Liver (tissue), 9 donors: Measurements from ENCODE around the gene VPS52. TPM values are rescaled to one million over a fixed set of nuclear protein-coding genes. Genes with fewer than 3 reads are reported as not detected.

ENCODE experiments used
- DNase-seq: peaks from one replicate; pipeline ENCODE4 v3.0.0-alpha.2; 2017; ENCODE audit warnings: low spot score
- H3K27ac ChIP-seq, 2 donors: one replicate each; pipeline ENCODE4 v1.7.0; 2013; ENCODE audit warnings: inconsistent platforms in 2 of 2, low read length in 2 of 2, control low read depth in 1 of 2, low read depth in 1 of 2, mild to moderate bottlenecking in 1 of 2
- H3K27me3 ChIP-seq, 4 donors: one replicate each; pipeline versions ENCODE4 v1.6.1 to v1.7.0; 2013; ENCODE audit warnings: low read length in 3 of 4, inconsistent platforms in 1 of 4, mild to moderate bottlenecking in 1 of 4, moderate library complexity in 1 of 4; ENCODE audit not compliant: control insufficient read depth in 4 of 4, insufficient read depth in 4 of 4
- H3K36me3 ChIP-seq, 4 donors: one replicate each; pipeline versions ENCODE4 v1.6.1 to v1.7.0; 2013; ENCODE audit warnings: low read length in 3 of 4, mild to moderate bottlenecking in 3 of 4, low read depth in 1 of 4, moderate library complexity in 1 of 4; ENCODE audit not compliant: control insufficient read depth in 4 of 4, insufficient read depth in 3 of 4
- H3K4me1 ChIP-seq, 4 donors: one replicate each; pipeline versions ENCODE4 v1.6.1 to v1.7.0; 2013; ENCODE audit warnings: low read length in 3 of 4, mild to moderate bottlenecking in 3 of 4, moderate library complexity in 1 of 4; ENCODE audit not compliant: control insufficient read depth in 4 of 4, insufficient read depth in 4 of 4
- H3K4me3 ChIP-seq, 3 donors: one replicate each; pipeline versions ENCODE4 v1.6.1 to v1.7.0; 2013; ENCODE audit warnings: low read length in 3 of 3, control low read depth in 1 of 3, low read depth in 1 of 3, mild to moderate bottlenecking in 1 of 3
- H3K9ac ChIP-seq, 2 donors: one replicate each; pipeline ENCODE4 v1.7.0; 2013; ENCODE audit warnings: low read length in 2 of 2, mild to moderate bottlenecking in 2 of 2, moderate library complexity in 2 of 2, control low read depth in 1 of 2, low read depth in 1 of 2
- H3K9me3 ChIP-seq, 4 donors: one replicate each; pipeline versions ENCODE4 v1.6.1 to v1.7.0; 2013; ENCODE audit warnings: low read length in 3 of 4; ENCODE audit not compliant: control insufficient read depth in 4 of 4
- ATF3 ChIP-seq: IDR thresholded peaks from 2 replicates; pipeline ENCODE4 v1.6.1; 2016; ENCODE audit warnings: antibody characterized with exemption
- EGR1 ChIP-seq, 2 donors: IDR thresholded peaks; 2 replicates each; pipeline ENCODE4 v1.6.1; 2016 to 2018; ENCODE audit warnings: antibody characterized with exemption in 2 of 2, low read depth in 2 of 2
- FOXA1 ChIP-seq: IDR thresholded peaks from 2 replicates; pipeline ENCODE4 v1.6.1; 2016; ENCODE audit warnings: antibody characterized with exemption
- FOXA2 ChIP-seq: IDR thresholded peaks from 2 replicates; pipeline ENCODE4 v1.6.1; 2016; ENCODE audit warnings: antibody characterized with exemption
- GABPA ChIP-seq, 2 donors: IDR thresholded peaks in 1 of 2; conservative IDR thresholded peaks in 1 of 2; 2 replicates each; pipeline ENCODE4 v1.6.1; 2016; ENCODE audit warnings: antibody characterized with exemption in 2 of 2, mild to moderate bottlenecking in 1 of 2, moderate library complexity in 1 of 2
- HNF4A ChIP-seq, 2 donors: conservative IDR thresholded peaks; 2 replicates each; pipeline ENCODE4 v1.6.1; 2016; ENCODE audit warnings: antibody characterized with exemption in 2 of 2, mild to moderate bottlenecking in 2 of 2
- HNF4G ChIP-seq: IDR thresholded peaks from 2 replicates; pipeline ENCODE4 v1.6.1; 2016; ENCODE audit warnings: antibody characterized with exemption
- JUND ChIP-seq, 2 donors: IDR thresholded peaks; 2 replicates each; pipeline ENCODE4 v1.6.1; 2016; ENCODE audit warnings: antibody characterized with exemption in 2 of 2
- NR2F2 ChIP-seq: IDR thresholded peaks from 2 replicates; pipeline ENCODE4 v1.6.1; 2016; ENCODE audit warnings: antibody characterized with exemption
- RAD21 ChIP-seq, 2 donors: IDR thresholded peaks; 2 replicates each; pipeline ENCODE4 v1.6.1; 2016; ENCODE audit warnings: antibody characterized with exemption in 2 of 2, mild to moderate bottlenecking in 2 of 2
- REST ChIP-seq: IDR thresholded peaks from 2 replicates; pipeline ENCODE4 v1.6.1; 2016; ENCODE audit warnings: antibody characterized with exemption, mild to moderate bottlenecking
- RXRA ChIP-seq, 2 donors: IDR thresholded peaks; 2 replicates each; pipeline ENCODE4 v1.6.1; 2017 to 2018; ENCODE audit warnings: antibody characterized with exemption in 2 of 2, mild to moderate bottlenecking in 1 of 2
- SP1 ChIP-seq: IDR thresholded peaks from 2 replicates; pipeline ENCODE4 v1.6.1; 2018; ENCODE audit warnings: antibody characterized with exemption, mild to moderate bottlenecking
- TAF1 ChIP-seq: conservative IDR thresholded peaks from 2 replicates; pipeline ENCODE4 v1.6.1; 2016; ENCODE audit warnings: antibody characterized with exemption, mild to moderate bottlenecking
- YY1 ChIP-seq: IDR thresholded peaks from 2 replicates; pipeline ENCODE4 v1.6.1; 2016; ENCODE audit warnings: antibody characterized with exemption, mild to moderate bottlenecking
- WGBS: extraction: QIAGEN DNeasy Blood & Tissue Kit; methylation state at CpG from one replicate; pipeline ENCODE4 v1.1.7; 2013; 5-methylcytosine and 5-hydroxymethylcytosine counted together
- polyA plus RNA-seq, 2 donors: library from polyadenylated mRNA; stranded (reverse) in 1 of 2; unstranded in 1 of 2; fragments of 200-250 nt in 1 of 2; fragments of >200 nt in 1 of 2; fragmentation: Nextera tagmentation in 1 of 2; extraction: Ambion mirVana in 1 of 2; gene quantifications; one replicate each; pipeline versions ENCODE4 v1.2.1 to v1.2.3, GENCODE V29; 2013 to 2015
- total RNA-seq, 2 donors: library from RNA; depleted of rRNA; stranded (reverse); fragments of >200 nt; gene quantifications; one replicate each; pipeline ENCODE4 v1.2.3, GENCODE V29; 2014
- TF ChIP-seq, protein P1 (sequence below): fragments of 150-350 bp; IDR thresholded peaks from 2 replicates; pipeline ENCODE4 v1.5.1; 2017; ENCODE audit warnings: improper control_type of control experiment, low read depth, low read length; ENCODE audit not compliant: missing input control
- TF ChIP-seq, protein P2 (sequence below): IDR thresholded peaks from 2 replicates; pipeline ENCODE4 v1.6.1; 2016; ENCODE audit warnings: antibody characterized with exemption
- TF ChIP-seq, protein P3 (sequence below): IDR thresholded peaks from 2 replicates; pipeline ENCODE4 v1.6.1; 2016; ENCODE audit warnings: antibody characterized with exemption
- donor health status: healthy.
- donor health status: healthy.
- donor health status: healthy.
- donor health status: healthy.
- donor health status: healthy.

Gene VPS52
- total and polyA plus RNA-seq, 4 donors, result 21.3 to 33.4 (median 25.3) TPM

DNA sequence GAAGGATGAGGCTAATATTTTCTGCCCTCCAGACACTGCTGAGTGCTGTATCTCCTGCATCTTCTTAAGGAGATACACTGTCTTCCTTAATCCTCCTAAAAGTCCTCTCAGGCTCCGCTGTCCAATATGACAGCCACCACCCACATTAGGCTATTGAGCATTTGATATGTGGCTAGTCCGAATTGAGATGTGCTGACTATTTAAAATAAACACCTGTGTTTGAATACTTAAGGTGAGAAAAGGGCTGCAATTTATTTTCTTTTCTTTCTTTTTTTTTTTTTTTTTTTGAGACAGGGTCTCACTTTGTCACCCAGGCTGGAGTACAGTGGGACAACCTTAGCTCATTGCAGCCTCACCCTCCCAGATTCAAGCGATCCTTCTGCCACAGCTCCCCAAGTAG, 30.2 kb upstream of the VPS52 start:
- 88% methylated on average over 3 of the region's 3 CpGs for whole genome bisulfite sequencing
- Histone ChIP-seq H3K9ac (no peak overlapping the region), H3K36me3 (peaks cover 6 to 24% (median 12%) of the 10 kb centered on the region in 4 donors), H3K4me1 (peaks cover 7 to 22% (median 20%) of the 10 kb centered on the region in 4 donors), H3K27ac (no peak overlapping the region), H3K9me3 (no peaks in the 10 kb centered on the region), H3K27me3 (no peaks in the 10 kb centered on the region), H3K4me3 (no peak overlapping the region)
- TF ChIP-seq NR2F2, result no peak
- TF ChIP-seq EGR1 (IDR thresholded peaks at IDR 0.05; ENCODE audit: low read depth in 2 of 2), result no peak
- TF ChIP-seq JUND (IDR thresholded peaks at IDR 0.05), result no peak
- TF ChIP-seq SP1, result no peak
- no peak for TF ChIP-seq FOXA1
- TF ChIP-seq HNF4A (conservative IDR thresholded peaks at IDR 0.05), result no peak
- TF ChIP-seq, protein P1, sequence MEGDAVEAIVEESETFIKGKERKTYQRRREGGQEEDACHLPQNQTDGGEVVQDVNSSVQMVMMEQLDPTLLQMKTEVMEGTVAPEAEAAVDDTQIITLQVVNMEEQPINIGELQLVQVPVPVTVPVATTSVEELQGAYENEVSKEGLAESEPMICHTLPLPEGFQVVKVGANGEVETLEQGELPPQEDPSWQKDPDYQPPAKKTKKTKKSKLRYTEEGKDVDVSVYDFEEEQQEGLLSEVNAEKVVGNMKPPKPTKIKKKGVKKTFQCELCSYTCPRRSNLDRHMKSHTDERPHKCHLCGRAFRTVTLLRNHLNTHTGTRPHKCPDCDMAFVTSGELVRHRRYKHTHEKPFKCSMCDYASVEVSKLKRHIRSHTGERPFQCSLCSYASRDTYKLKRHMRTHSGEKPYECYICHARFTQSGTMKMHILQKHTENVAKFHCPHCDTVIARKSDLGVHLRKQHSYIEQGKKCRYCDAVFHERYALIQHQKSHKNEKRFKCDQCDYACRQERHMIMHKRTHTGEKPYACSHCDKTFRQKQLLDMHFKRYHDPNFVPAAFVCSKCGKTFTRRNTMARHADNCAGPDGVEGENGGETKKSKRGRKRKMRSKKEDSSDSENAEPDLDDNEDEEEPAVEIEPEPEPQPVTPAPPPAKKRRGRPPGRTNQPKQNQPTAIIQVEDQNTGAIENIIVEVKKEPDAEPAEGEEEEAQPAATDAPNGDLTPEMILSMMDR, result no peak
- no peak for TF ChIP-seq RAD21 (IDR thresholded peaks at IDR 0.05)
- no peak for TF ChIP-seq FOXA2
- no peak for TF ChIP-seq HNF4G
- no peak for TF ChIP-seq TAF1
- TF ChIP-seq RXRA (IDR thresholded peaks at IDR 0.05), result no peak
- no peak for DNase-seq

GRCh38 chr6:33299237-33299944, 27.7 kb upstream of the VPS52 start:
- peak overlapping the region; percentile 82 to 91 for H3K9ac ChIP-seq
- H3K9me3 ChIP-seq, result no peaks in the 10 kb centered on the region
- peak overlapping the region; percentile 95 to 98 for H3K27ac ChIP-seq
- H3K36me3 ChIP-seq, result peaks cover 5 to 23% (median 15%) of the 10 kb centered on the region in 4 donors
- no peaks in the 10 kb centered on the region for H3K27me3 ChIP-seq
- DNase-seq, result peak; percentile 92
- TF ChIP-seq TAF1, result no peak
- no peak for TF ChIP-seq JUND (IDR thresholded peaks at IDR 0.05)
- TF ChIP-seq GABPA (IDR thresholded peaks at IDR 0.05 in 1 of 2, conservative IDR thresholded peaks at IDR 0.05 in 1 of 2), result peak; percentile 86 to 96
- peak; percentile 29 to 47 for TF ChIP-seq RXRA (IDR thresholded peaks at IDR 0.05)
- TF ChIP-seq ATF3, result peak; percentile 50
- TF ChIP-seq, protein P2, sequence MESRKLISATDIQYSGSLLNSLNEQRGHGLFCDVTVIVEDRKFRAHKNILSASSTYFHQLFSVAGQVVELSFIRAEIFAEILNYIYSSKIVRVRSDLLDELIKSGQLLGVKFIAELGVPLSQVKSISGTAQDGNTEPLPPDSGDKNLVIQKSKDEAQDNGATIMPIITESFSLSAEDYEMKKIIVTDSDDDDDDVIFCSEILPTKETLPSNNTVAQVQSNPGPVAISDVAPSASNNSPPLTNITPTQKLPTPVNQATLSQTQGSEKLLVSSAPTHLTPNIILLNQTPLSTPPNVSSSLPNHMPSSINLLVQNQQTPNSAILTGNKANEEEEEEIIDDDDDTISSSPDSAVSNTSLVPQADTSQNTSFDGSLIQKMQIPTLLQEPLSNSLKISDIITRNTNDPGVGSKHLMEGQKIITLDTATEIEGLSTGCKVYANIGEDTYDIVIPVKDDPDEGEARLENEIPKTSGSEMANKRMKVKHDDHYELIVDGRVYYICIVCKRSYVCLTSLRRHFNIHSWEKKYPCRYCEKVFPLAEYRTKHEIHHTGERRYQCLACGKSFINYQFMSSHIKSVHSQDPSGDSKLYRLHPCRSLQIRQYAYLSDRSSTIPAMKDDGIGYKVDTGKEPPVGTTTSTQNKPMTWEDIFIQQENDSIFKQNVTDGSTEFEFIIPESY, result peak; percentile 84
- no peak for TF ChIP-seq FOXA1
- peak; percentile 65 to 82 for TF ChIP-seq RAD21 (IDR thresholded peaks at IDR 0.05)
- no peak for TF ChIP-seq HNF4G
- peak; percentile 11 to 19 for TF ChIP-seq HNF4A (conservative IDR thresholded peaks at IDR 0.05)
- TF ChIP-seq, protein P1, result peak; percentile 64
- TF ChIP-seq REST, result peak; percentile 72
- TF ChIP-seq FOXA2, result peak; percentile 29
- peak; percentile 78 for TF ChIP-seq NR2F2
- TF ChIP-seq, protein P3, sequence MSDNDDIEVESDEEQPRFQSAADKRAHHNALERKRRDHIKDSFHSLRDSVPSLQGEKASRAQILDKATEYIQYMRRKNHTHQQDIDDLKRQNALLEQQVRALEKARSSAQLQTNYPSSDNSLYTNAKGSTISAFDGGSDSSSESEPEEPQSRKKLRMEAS, result peak; percentile 51
- peak; percentile 71 for TF ChIP-seq SP1
- TF ChIP-seq YY1, result peak; percentile 90
- peak; percentile 85 to 88 for TF ChIP-seq EGR1 (IDR thresholded peaks at IDR 0.05; ENCODE audit: low read depth in 2 of 2)
- under 1% methylated on average over 54 of the region's 54 CpGs for WGBS
- H3K4me3 ChIP-seq, result peak overlapping the region; percentile 64 to 99 (median 89)
- peaks cover 8 to 30% (median 25%) of the 10 kb centered on the region in 4 donors for H3K4me1 ChIP-seq
